K562 (cell line): ENCODE measurements around the gene CARS2. TPM values are rescaled to one million over a fixed set of nuclear protein-coding genes. Genes with fewer than 3 reads are reported as not detected.

Experiments used
- ARID2 ChIP-seq: fragments of 450-650 bp; IDR thresholded peaks from 2 replicates; pipeline ENCODE4 v1.6.1; 2017; ENCODE audit warnings: antibody characterized with exemption, mild to moderate bottlenecking
- CBFA2T2 ChIP-seq: fragments of 450-650 bp; conservative IDR thresholded peaks from 2 replicates; pipeline ENCODE4 v1.6.1; 2017; ENCODE audit warnings: mild to moderate bottlenecking
- CBX1 ChIP-seq: sonication (generic); IDR thresholded peaks from 2 replicates; pipeline ENCODE4 v1.6.1; 2016; ENCODE audit warnings: antibody characterized with exemption, low read depth, mild to moderate bottlenecking
- E2F1 ChIP-seq: sonication (generic); formaldehyde crosslinking; IDR thresholded peaks from 2 replicates; pipeline ENCODE4 v1.8.1; 2023; ENCODE audit warnings: mild to moderate bottlenecking, missing genetic modification reagents, moderate library complexity
- E2F5 ChIP-seq: sonication (generic); formaldehyde crosslinking; IDR thresholded peaks from 2 replicates; pipeline ENCODE4 v1.8.0; 2022; ENCODE audit warnings: mild to moderate bottlenecking, missing genetic modification reagents
- ETV1 ChIP-seq: fragments of 450-650 bp; conservative IDR thresholded peaks from 2 replicates; pipeline ENCODE4 v1.6.1; 2016; ENCODE audit warnings: missing genetic modification characterization, control low read depth, low read depth, missing compliant biosample characterization
- EZH2 ChIP-seq: IDR thresholded peaks from 2 replicates; pipeline ENCODE4 v1.6.1; 2012; ENCODE audit warnings: low read depth, mild to moderate bottlenecking, inconsistent platforms, low read length, borderline replicate concordance
- FOXA1 ChIP-seq: fragments of 450-650 bp; IDR thresholded peaks from 2 replicates; pipeline ENCODE4 v1.6.1; 2016; ENCODE audit warnings: mild to moderate bottlenecking, borderline replicate concordance
- HDAC1 ChIP-seq, 2 experiments: fragments of 450-650 bp; IDR thresholded peaks; 2 replicates each; pipeline ENCODE4 v1.6.1; 2016 to 2017; ENCODE audit warnings: inconsistent platforms in 1 of 2, mild to moderate bottlenecking in 1 of 2, moderate library complexity in 1 of 2
- HINFP ChIP-seq: fragments of 450-650 bp; conservative IDR thresholded peaks from 2 replicates; pipeline ENCODE4 v1.6.1; 2016; ENCODE audit warnings: missing genetic modification characterization, low read depth, mild to moderate bottlenecking, control low read depth, missing compliant biosample characterization
- MCM2 ChIP-seq: fragments of 450-650 bp; IDR thresholded peaks from 2 replicates; pipeline ENCODE4 v1.6.1; 2017; ENCODE audit warnings: low read depth, mild to moderate bottlenecking
- NRF1 ChIP-seq, 2 experiments: fragments of 450-650 bp; IDR thresholded peaks in 1 of 2; conservative IDR thresholded peaks in 1 of 2; 2 replicates each; pipeline ENCODE4 v1.6.1; 2014; ENCODE audit warnings: mild to moderate bottlenecking in 2 of 2
- SAFB ChIP-seq: fragments of 200-400 bp; formaldehyde crosslinking; IDR thresholded peaks from 2 replicates; pipeline ENCODE4 v1.6.1; 2017; ENCODE audit warnings: low read depth, low read length, borderline replicate concordance
- SIX5 ChIP-seq, 2 experiments: IDR thresholded peaks; 2 replicates each; pipeline ENCODE4 v1.6.1; 2011; ENCODE audit warnings: low read length in 2 of 2, borderline replicate concordance in 1 of 2, low read depth in 1 of 2, mild to moderate bottlenecking in 1 of 2, moderate library complexity in 1 of 2; ENCODE audit not compliant: insufficient read depth in 1 of 2
- ZC3H11A ChIP-seq: IDR thresholded peaks from 2 replicates; pipeline ENCODE4 v1.6.1; 2012; ENCODE audit warnings: low read depth, low read length, improper control_type of control experiment
- ZKSCAN8 ChIP-seq: fragments of 200-800 bp; sonication (Bioruptor generic); IDR thresholded peaks from 2 replicates; pipeline ENCODE4 v1.6.1; 2016; ENCODE audit warnings: missing genetic modification characterization, missing compliant biosample characterization
- ZNF134 ChIP-seq: fragments of 250-450 bp; sonication (Bioruptor Pico); conservative IDR thresholded peaks from 2 replicates; pipeline ENCODE4 v1.4.0; 2020
- ZNF143 ChIP-seq: sonication (generic); formaldehyde crosslinking; IDR thresholded peaks from 2 replicates; pipeline ENCODE4 v1.9.0; 2022; ENCODE audit warnings: mild to moderate bottlenecking, missing genetic modification reagents
- ZNF280A ChIP-seq: fragments of 450-650 bp; IDR thresholded peaks from 2 replicates; pipeline ENCODE4 v1.6.1; 2018; ENCODE audit warnings: mild to moderate bottlenecking, low read depth; ENCODE audit not compliant: partially characterized antibody
- ZNF398 ChIP-seq: fragments of 250-450 bp; sonication (Bioruptor Pico); IDR thresholded peaks from 2 replicates; pipeline ENCODE4 v1.8.0; 2021; ENCODE audit warnings: moderate library complexity, mild to moderate bottlenecking, inconsistent platforms
- ZNF668 ChIP-seq: fragments of 250-450 bp; sonication (Bioruptor Pico); IDR thresholded peaks from 2 replicates; pipeline ENCODE4 v1.8.0; 2022; ENCODE audit warnings: mild to moderate bottlenecking, inconsistent platforms
- polyA plus RNA-seq, 8 experiments: library from polyadenylated mRNA; depleted of rRNA in 4 of 8; stranded (reverse) in 5 of 8; unstranded in 3 of 8; fragments of >200 nt; fragmentation: Nextera tagmentation in 2 of 8; fragmentation: Illumina TruSeq in 1 of 8; extraction: Ambion mirVana in 2 of 8; extraction: Trizol in 1 of 8; gene quantifications; 2 replicates each; pipeline versions ENCODE4 v1.2.1 to v1.2.3, GENCODE V29; 2011 to 2014; ENCODE audit warnings: inconsistent platforms in 1 of 8, missing spikeins in 1 of 8
- total RNA-seq, 7 experiments: library from RNA; depleted of rRNA in 6 of 7; stranded (reverse); fragments of >200 nt in 6 of 7; fragmentation: Illumina TruSeq in 2 of 7; extraction: Trizol in 2 of 7; gene quantifications; 2 replicates each; pipeline versions ENCODE4 v1.2.1 to v1.2.3, GENCODE V29; 2011 to 2021; ENCODE audit warnings: low replicate concordance in 1 of 7

Gene CARS2
- total and polyA plus RNA-seq, 9 of the 15 experiments (the other 6 are each of a cell fraction or from before 2014, with no cell fraction given): 1.7 to 37.4 (median 30.5) TPM

- TF ChIP-seq CBX1 (no peak), E2F5 (CRISPR knock-in tag) (no peak), ZNF398 (CRISPR knock-in tag) (no peak), HDAC1 (IDR thresholded peaks at IDR 0.05) (peak in 1 of 2 experiments; percentile 45; a peak in 1 of 4 replicates), ZC3H11A (no peak), ZNF134 (CRISPR knock-in tag) (peak; percentile 56; the same call in 1 of the 2 replicates), EZH2 (no peak), NRF1 (conservative IDR thresholded peaks at IDR 0.05 in 1 of 2, IDR thresholded peaks at IDR 0.05 in 1 of 2) (peak; percentile 73 to 76), HINFP (tag) (no peak), CBFA2T2 (no peak), MCM2 (no peak), ETV1 (tag) (0 out of 2 replicates have a peak, but pooled peaks have one; percentile 47), ARID2 (no peak), ZNF668 (CRISPR knock-in tag) (no peak), E2F1 (CRISPR knock-in tag) (no peak), ZNF280A (no peak), SIX5 (IDR thresholded peaks at IDR 0.05; ENCODE audit: borderline replicate concordance in 1 of 2, insufficient read depth in 1 of 2, low read depth in 1 of 2, low read length in 2 of 2) (no peak), FOXA1 (no peak), SAFB (peak; percentile 77), ZKSCAN8 (CRISPR knock-in tag) (no peak), ZNF143 (no peak)
These were observed at the start of gene CARS2 (continued) for GRCh38 chr13:110705826-110706569.
